Lung (tissue), 12 donors: ENCODE results near the gene METTL8. TPM values are rescaled to one million over a fixed set of nuclear protein-coding genes. Genes with fewer than 3 reads are reported as not detected.

Experiments
- ATAC-seq: fragments of 200-7000 bp; cut with Tn5 transposase; one replicate; pipeline ENCODE4 v1.9.1; 2020; ENCODE audit warnings: moderate number of reproducible peaks; ENCODE audit not compliant: insufficient read depth, low FRiP score
- DNase-seq, 3 donors: peaks; one replicate each; pipeline ENCODE4 v3.0.0-alpha.2; 2013 to 2017
- H3K27ac ChIP-seq, 2 donors: one replicate each; pipeline ENCODE4 v1.5.1; 2013; ENCODE audit warnings: mild to moderate bottlenecking in 2 of 2, moderate library complexity in 2 of 2, control low read depth in 1 of 2, inconsistent platforms in 1 of 2, low read depth in 1 of 2, low read length in 1 of 2
- H3K27me3 ChIP-seq, 3 donors: one replicate each; pipeline ENCODE4 v1.5.1; 2013; ENCODE audit warnings: low read length in 2 of 3; ENCODE audit not compliant: control insufficient read depth in 3 of 3, insufficient read depth in 3 of 3
- H3K36me3 ChIP-seq, 4 donors: one replicate each; pipeline ENCODE4 v1.5.1; 2013; ENCODE audit warnings: low read length in 4 of 4, mild to moderate bottlenecking in 1 of 4, moderate library complexity in 1 of 4; ENCODE audit not compliant: control insufficient read depth in 4 of 4, insufficient read depth in 4 of 4
- H3K4me1 ChIP-seq, 5 donors: one replicate each; pipeline ENCODE4 v1.5.1; 2013; ENCODE audit warnings: low read length in 5 of 5, mild to moderate bottlenecking in 2 of 5, moderate library complexity in 1 of 5; ENCODE audit not compliant: control insufficient read depth in 5 of 5, insufficient read depth in 5 of 5
- H3K4me3 ChIP-seq: one replicate; pipeline ENCODE4 v1.5.1; 2013; ENCODE audit warnings: mild to moderate bottlenecking, control low read depth, moderate library complexity
- H3K9ac ChIP-seq, 2 donors: one replicate each; pipeline ENCODE4 v1.5.1; 2013; ENCODE audit warnings: low read length in 2 of 2, control low read depth in 1 of 2; ENCODE audit not compliant: insufficient read depth in 1 of 2
- H3K9me3 ChIP-seq, 4 donors: one replicate each; pipeline ENCODE4 v1.5.1; 2013; ENCODE audit warnings: low read length in 3 of 4, mild to moderate bottlenecking in 1 of 4, moderate library complexity in 1 of 4; ENCODE audit not compliant: control insufficient read depth in 4 of 4, insufficient read depth in 3 of 4
- CTCF ChIP-seq: IDR thresholded peaks from 2 replicates; pipeline ENCODE4 v1.5.1; 2012; ENCODE audit warnings: mild to moderate bottlenecking; ENCODE audit errors: control extremely low read depth, extremely low read depth
- WGBS, 2 donors: extraction: QIAGEN DNeasy Blood & Tissue Kit; methylation state at CpG; one replicate each; pipeline ENCODE4 v1.1.7; 2013; 5-methylcytosine and 5-hydroxymethylcytosine counted together
- polyA plus RNA-seq, 2 donors: library from polyadenylated mRNA; stranded (reverse); fragments of 200-250 nt; gene quantifications; one replicate each; pipeline ENCODE4 v1.2.1, GENCODE V29; 2013
- total RNA-seq, 2 donors: library from RNA; depleted of rRNA in 1 of 2; stranded (reverse); fragments of >200 nt in 1 of 2; gene quantifications; one replicate each; pipeline ENCODE4 v1.2.1, GENCODE V29; 2014 to 2021
- donor health status: control.
- donor health status: control.
- donor health status: Bipolar disorder and iron deficiency.
- donor health status: healthy.
- donor health status: DM: yes; HTN: yes; CAD: no.

The METTL8 gene
- total and polyA plus RNA-seq, 4 donors = 4.9 to 9.3 (median 8.5) TPM

- TF ChIP-seq CTCF = no peak
- Histone ChIP-seq H3K36me3 (no peaks in the 10 kb centered on the region), H3K9ac (no peak overlapping the region), H3K27me3 (no peaks in the 10 kb centered on the region), H3K9me3 (no peaks in the 10 kb centered on the region), H3K4me3 (no peak overlapping the region), H3K4me1 (peaks cover 0 to 6% (median 0%) of the 10 kb centered on the region in 5 donors), H3K27ac (no peak overlapping the region)
- 65 to 76% methylated on average over 2 of the region's 2 CpGs for WGBS, 2 donors
- no peak for DNase-seq
- no peak for ATAC-seq
Observed at GRCh38 chr2:171412571-171413175, 21.1 kb downstream of the METTL8 start.

GRCh38 chr2:171411791-171412483 is 21.9 kb downstream of the METTL8 start:
- Histone ChIP-seq H3K9me3 (no peaks in the 10 kb centered on the region), H3K4me3 (no peak overlapping the region), H3K27me3 (no peaks in the 10 kb centered on the region), H3K36me3 (no peaks in the 10 kb centered on the region), H3K9ac (no peak overlapping the region), H3K27ac (no peak overlapping the region), H3K4me1 (peaks cover 0 to 6% (median 0%) of the 10 kb centered on the region in 5 donors)
- WGBS, 2 donors = 66 to 88% methylated on average over 2 of the region's 2 CpGs
- ATAC-seq = no peak
- no peak for DNase-seq
- TF ChIP-seq CTCF = no peak

- WGBS, 2 donors = 75 to 81% methylated on average over 1 of the region's 1 CpG
- ATAC-seq = no peak
- no peaks in the 10 kb centered on the region for H3K9me3 ChIP-seq
Observed at GRCh38 chr2:171411214-171411613, 22.6 kb downstream of the METTL8 start.

More at GRCh38 chr2:171411214-171411613, 22.6 kb downstream of the METTL8 start:
- Histone ChIP-seq H3K27me3 (no peaks in the 10 kb centered on the region), H3K36me3 (no peaks in the 10 kb centered on the region), H3K4me3 (no peak overlapping the region), H3K4me1 (peaks cover 0 to 6% (median 0%) of the 10 kb centered on the region in 5 donors), H3K9ac (no peak overlapping the region), H3K27ac (no peak overlapping the region)
- DNase-seq = no peak
- no peak for TF ChIP-seq CTCF
